SK-N-SH treated with all-trans-retinoic acid at 6 μM for 48 hours (cell line): ENCODE results near the gene RSAD2.

Source experiments
- ATAC-seq: fragments of 200-7000 bp; cut with Tn5 transposase; 3 replicates; pipeline ENCODE4 v1.9.1; 2020; ENCODE audit warnings: mild to moderate bottlenecking, moderate library complexity
- ARNTL ChIP-seq: fragments of 450-650 bp; formaldehyde crosslinking; IDR thresholded peaks from 2 replicates; pipeline ENCODE4 v1.5.0; 2020; ENCODE audit warnings: low read depth, mild to moderate bottlenecking, moderate library complexity, borderline replicate concordance
- BACH2 ChIP-seq: fragments of 250-450 bp; sonication (Bioruptor Pico); IDR thresholded peaks from 2 replicates; pipeline ENCODE4 v1.9.0; 2021; ENCODE audit warnings: mild to moderate bottlenecking, borderline replicate concordance
- CSDC2 ChIP-seq: fragments of 250-450 bp; sonication (Bioruptor Pico); IDR thresholded peaks from 2 replicates; pipeline ENCODE4 v1.5.0; 2020; ENCODE audit warnings: mild to moderate bottlenecking, moderate library complexity
- GLIS3 ChIP-seq: fragments of 250-450 bp; sonication (Bioruptor Pico); IDR thresholded peaks from 2 replicates; pipeline ENCODE4 v1.5.0; 2020; ENCODE audit warnings: mild to moderate bottlenecking, moderate library complexity
- ISL1 ChIP-seq: fragments of 250-450 bp; sonication (Bioruptor Pico); IDR thresholded peaks from 2 replicates; pipeline ENCODE4 v2.1.2; 2022; ENCODE audit warnings: mild to moderate bottlenecking, moderate library complexity
- PPARA ChIP-seq: fragments of 250-450 bp; sonication (Bioruptor Pico); IDR thresholded peaks from 2 replicates; pipeline ENCODE4 v1.5.0; 2020; ENCODE audit warnings: mild to moderate bottlenecking, borderline replicate concordance
- SNAI2 ChIP-seq: fragments of 250-450 bp; sonication (Bioruptor Pico); IDR thresholded peaks from 2 replicates; pipeline ENCODE4 v1.5.0; 2020; ENCODE audit warnings: mild to moderate bottlenecking, moderate library complexity
- TCF4 ChIP-seq: fragments of 250-450 bp; sonication (Bioruptor Pico); IDR thresholded peaks from 2 replicates; pipeline ENCODE4 v1.8.0; 2021; ENCODE audit warnings: mild to moderate bottlenecking, moderate library complexity, borderline replicate concordance
- TOX ChIP-seq: fragments of 250-450 bp; sonication (Bioruptor Pico); IDR thresholded peaks from 2 replicates; pipeline ENCODE4 v1.8.0; 2021; ENCODE audit warnings: mild to moderate bottlenecking, moderate library complexity, borderline replicate concordance
- ZC3H10 ChIP-seq: fragments of 250-450 bp; sonication (Bioruptor Pico); IDR thresholded peaks from 2 replicates; pipeline ENCODE4 v1.5.1; 2021; ENCODE audit warnings: mild to moderate bottlenecking, moderate library complexity
- ZFP3 ChIP-seq: fragments of 250-450 bp; sonication (Bioruptor Pico); IDR thresholded peaks from 2 replicates; pipeline ENCODE4 v1.5.0; 2020; ENCODE audit warnings: mild to moderate bottlenecking, moderate library complexity
- ZFP30 ChIP-seq: fragments of 450-650 bp; formaldehyde crosslinking; IDR thresholded peaks from 2 replicates; pipeline ENCODE4 v1.5.0; 2022; ENCODE audit warnings: mild to moderate bottlenecking, moderate library complexity
- ZNF565 ChIP-seq: fragments of 450-650 bp; formaldehyde crosslinking; conservative IDR thresholded peaks from 2 replicates; pipeline ENCODE4 v1.5.0; 2020; ENCODE audit warnings: low read depth, mild to moderate bottlenecking, moderate library complexity
- ZNF70 ChIP-seq: fragments of 450-650 bp; formaldehyde crosslinking; IDR thresholded peaks from 2 replicates; pipeline ENCODE4 v1.5.0; 2020; ENCODE audit warnings: mild to moderate bottlenecking, moderate library complexity
- ZNF8 ChIP-seq: fragments of 450-650 bp; formaldehyde crosslinking; IDR thresholded peaks from 2 replicates; pipeline ENCODE4 v1.5.0; 2020; ENCODE audit warnings: mild to moderate bottlenecking, moderate library complexity
- TF ChIP-seq, protein P1 (sequence below): fragments of 250-450 bp; sonication (Bioruptor Pico); IDR thresholded peaks from 2 replicates; pipeline ENCODE4 v1.5.1; 2021; ENCODE audit warnings: mild to moderate bottlenecking, moderate library complexity
- TF ChIP-seq, protein P2 (sequence below): fragments of 250-450 bp; sonication (Bioruptor Pico); IDR thresholded peaks from 2 replicates; pipeline ENCODE4 v1.5.1; 2020; ENCODE audit warnings: low read depth, mild to moderate bottlenecking, moderate library complexity
- TF ChIP-seq, protein P3 (sequence below): fragments of 250-450 bp; sonication (Bioruptor Pico); IDR thresholded peaks from 2 replicates; pipeline ENCODE4 v1.5.0; 2020; ENCODE audit warnings: mild to moderate bottlenecking, moderate library complexity
- TF ChIP-seq, protein P4 (sequence below): fragments of 250-450 bp; sonication (Bioruptor Pico); IDR thresholded peaks from 2 replicates; pipeline ENCODE4 v1.8.0; 2020; ENCODE audit warnings: mild to moderate bottlenecking, moderate library complexity, borderline replicate concordance
- TF ChIP-seq, protein P5 (sequence below): fragments of 250-450 bp; sonication (Bioruptor Pico); IDR thresholded peaks from 2 replicates; pipeline ENCODE4 v1.8.0; 2021; ENCODE audit warnings: low read depth, mild to moderate bottlenecking, moderate library complexity, borderline replicate concordance

RSAD2 gene

DNA sequence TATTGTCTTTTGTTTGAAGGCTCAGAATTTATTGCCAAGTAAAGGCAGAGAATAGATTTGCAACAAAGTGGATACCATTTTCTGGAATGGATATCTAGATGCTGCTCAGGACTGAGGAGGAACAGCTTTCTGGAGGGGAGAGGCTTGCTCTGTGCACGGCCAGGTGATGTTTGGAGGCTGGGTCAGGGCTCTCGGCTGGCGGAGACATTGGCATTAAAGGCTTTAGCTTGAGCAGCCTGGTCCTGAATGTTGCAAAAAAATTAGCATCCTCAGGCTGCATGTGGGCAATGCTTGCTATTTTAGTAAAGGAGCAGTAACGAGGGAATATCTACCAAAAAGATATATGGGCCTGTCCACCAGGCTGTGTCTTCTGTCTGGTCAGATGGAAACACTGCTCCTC, 60.0 kb downstream of the RSAD2 start:
- TF ChIP-seq ZNF565 (CRISPR knock-in tag), result no peak
- no peak for TF ChIP-seq ZNF8
- TF ChIP-seq, protein P1, sequence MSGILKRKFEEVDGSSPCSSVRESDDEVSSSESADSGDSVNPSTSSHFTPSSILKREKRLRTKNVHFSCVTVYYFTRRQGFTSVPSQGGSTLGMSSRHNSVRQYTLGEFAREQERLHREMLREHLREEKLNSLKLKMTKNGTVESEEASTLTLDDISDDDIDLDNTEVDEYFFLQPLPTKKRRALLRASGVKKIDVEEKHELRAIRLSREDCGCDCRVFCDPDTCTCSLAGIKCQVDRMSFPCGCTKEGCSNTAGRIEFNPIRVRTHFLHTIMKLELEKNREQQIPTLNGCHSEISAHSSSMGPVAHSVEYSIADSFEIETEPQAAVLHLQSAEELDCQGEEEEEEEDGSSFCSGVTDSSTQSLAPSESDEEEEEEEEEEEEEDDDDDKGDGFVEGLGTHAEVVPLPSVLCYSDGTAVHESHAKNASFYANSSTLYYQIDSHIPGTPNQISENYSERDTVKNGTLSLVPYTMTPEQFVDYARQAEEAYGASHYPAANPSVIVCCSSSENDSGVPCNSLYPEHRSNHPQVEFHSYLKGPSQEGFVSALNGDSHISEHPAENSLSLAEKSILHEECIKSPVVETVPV (CRISPR knock-in tag), result no peak
- TF ChIP-seq GLIS3 (CRISPR knock-in tag), result no peak
- TF ChIP-seq SNAI2, result no peak
- no peak for TF ChIP-seq TCF4 (CRISPR knock-in tag)
- no peak for TF ChIP-seq CSDC2 (CRISPR knock-in tag)
- TF ChIP-seq, protein P2, sequence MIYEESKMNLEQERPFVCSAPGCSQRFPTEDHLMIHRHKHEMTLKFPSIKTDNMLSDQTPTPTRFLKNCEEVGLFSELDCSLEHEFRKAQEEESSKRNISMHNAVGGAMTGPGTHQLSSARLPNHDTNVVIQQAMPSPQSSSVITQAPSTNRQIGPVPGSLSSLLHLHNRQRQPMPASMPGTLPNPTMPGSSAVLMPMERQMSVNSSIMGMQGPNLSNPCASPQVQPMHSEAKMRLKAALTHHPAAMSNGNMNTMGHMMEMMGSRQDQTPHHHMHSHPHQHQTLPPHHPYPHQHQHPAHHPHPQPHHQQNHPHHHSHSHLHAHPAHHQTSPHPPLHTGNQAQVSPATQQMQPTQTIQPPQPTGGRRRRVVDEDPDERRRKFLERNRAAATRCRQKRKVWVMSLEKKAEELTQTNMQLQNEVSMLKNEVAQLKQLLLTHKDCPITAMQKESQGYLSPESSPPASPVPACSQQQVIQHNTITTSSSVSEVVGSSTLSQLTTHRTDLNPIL (CRISPR knock-in tag), result no peak
- TF ChIP-seq TOX (CRISPR knock-in tag), result no peak
- TF ChIP-seq ZNF70 (CRISPR knock-in tag), result no peak
- TF ChIP-seq BACH2, result no peak
- TF ChIP-seq, protein P3, sequence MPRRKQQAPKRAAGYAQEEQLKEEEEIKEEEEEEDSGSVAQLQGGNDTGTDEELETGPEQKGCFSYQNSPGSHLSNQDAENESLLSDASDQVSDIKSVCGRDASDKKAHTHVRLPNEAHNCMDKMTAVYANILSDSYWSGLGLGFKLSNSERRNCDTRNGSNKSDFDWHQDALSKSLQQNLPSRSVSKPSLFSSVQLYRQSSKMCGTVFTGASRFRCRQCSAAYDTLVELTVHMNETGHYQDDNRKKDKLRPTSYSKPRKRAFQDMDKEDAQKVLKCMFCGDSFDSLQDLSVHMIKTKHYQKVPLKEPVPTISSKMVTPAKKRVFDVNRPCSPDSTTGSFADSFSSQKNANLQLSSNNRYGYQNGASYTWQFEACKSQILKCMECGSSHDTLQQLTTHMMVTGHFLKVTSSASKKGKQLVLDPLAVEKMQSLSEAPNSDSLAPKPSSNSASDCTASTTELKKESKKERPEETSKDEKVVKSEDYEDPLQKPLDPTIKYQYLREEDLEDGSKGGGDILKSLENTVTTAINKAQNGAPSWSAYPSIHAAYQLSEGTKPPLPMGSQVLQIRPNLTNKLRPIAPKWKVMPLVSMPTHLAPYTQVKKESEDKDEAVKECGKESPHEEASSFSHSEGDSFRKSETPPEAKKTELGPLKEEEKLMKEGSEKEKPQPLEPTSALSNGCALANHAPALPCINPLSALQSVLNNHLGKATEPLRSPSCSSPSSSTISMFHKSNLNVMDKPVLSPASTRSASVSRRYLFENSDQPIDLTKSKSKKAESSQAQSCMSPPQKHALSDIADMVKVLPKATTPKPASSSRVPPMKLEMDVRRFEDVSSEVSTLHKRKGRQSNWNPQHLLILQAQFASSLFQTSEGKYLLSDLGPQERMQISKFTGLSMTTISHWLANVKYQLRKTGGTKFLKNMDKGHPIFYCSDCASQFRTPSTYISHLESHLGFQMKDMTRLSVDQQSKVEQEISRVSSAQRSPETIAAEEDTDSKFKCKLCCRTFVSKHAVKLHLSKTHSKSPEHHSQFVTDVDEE (CRISPR knock-in tag), result no peak
- TF ChIP-seq ZFP30 (CRISPR knock-in tag), result no peak
- TF ChIP-seq PPARA (CRISPR knock-in tag), result no peak
- no peak for TF ChIP-seq ARNTL (CRISPR knock-in tag)
- TF ChIP-seq ISL1 (CRISPR knock-in tag), result no peak
- TF ChIP-seq, protein P4, sequence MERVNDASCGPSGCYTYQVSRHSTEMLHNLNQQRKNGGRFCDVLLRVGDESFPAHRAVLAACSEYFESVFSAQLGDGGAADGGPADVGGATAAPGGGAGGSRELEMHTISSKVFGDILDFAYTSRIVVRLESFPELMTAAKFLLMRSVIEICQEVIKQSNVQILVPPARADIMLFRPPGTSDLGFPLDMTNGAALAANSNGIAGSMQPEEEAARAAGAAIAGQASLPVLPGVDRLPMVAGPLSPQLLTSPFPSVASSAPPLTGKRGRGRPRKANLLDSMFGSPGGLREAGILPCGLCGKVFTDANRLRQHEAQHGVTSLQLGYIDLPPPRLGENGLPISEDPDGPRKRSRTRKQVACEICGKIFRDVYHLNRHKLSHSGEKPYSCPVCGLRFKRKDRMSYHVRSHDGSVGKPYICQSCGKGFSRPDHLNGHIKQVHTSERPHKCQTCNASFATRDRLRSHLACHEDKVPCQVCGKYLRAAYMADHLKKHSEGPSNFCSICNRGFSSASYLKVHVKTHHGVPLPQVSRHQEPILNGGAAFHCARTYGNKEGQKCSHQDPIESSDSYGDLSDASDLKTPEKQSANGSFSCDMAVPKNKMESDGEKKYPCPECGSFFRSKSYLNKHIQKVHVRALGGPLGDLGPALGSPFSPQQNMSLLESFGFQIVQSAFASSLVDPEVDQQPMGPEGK (CRISPR knock-in tag), result no peak
- no peak for TF ChIP-seq ZFP3 (CRISPR knock-in tag)
- ATAC-seq, result no peak

DNA sequence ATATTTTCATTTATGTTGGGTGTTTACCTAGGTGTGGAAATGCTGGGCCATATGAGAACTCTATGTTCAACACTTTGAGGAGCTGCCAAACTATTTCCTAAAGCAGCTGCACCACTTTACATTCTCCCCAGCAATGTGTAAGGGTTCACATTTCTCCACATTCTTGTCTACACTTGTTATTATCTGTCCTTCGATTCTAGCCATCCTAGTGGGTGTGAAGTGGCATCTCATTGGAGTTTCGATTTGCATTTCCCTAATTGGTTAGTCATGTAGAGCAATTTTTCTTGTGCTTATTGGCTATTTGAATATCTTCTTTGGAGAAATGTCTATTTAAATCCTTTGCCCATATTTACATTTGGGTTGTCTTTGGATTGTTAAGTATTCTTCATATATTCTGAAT, 61.5 kb downstream of the RSAD2 start:
- TF ChIP-seq ZNF70 (CRISPR knock-in tag), result no peak
- no peak for TF ChIP-seq TCF4 (CRISPR knock-in tag)
- TF ChIP-seq GLIS3 (CRISPR knock-in tag), result no peak
- TF ChIP-seq, protein P1 (CRISPR knock-in tag), result no peak
- TF ChIP-seq ZNF565 (CRISPR knock-in tag), result no peak
- TF ChIP-seq BACH2, result no peak
- TF ChIP-seq ZFP30 (CRISPR knock-in tag), result no peak
- TF ChIP-seq, protein P5, sequence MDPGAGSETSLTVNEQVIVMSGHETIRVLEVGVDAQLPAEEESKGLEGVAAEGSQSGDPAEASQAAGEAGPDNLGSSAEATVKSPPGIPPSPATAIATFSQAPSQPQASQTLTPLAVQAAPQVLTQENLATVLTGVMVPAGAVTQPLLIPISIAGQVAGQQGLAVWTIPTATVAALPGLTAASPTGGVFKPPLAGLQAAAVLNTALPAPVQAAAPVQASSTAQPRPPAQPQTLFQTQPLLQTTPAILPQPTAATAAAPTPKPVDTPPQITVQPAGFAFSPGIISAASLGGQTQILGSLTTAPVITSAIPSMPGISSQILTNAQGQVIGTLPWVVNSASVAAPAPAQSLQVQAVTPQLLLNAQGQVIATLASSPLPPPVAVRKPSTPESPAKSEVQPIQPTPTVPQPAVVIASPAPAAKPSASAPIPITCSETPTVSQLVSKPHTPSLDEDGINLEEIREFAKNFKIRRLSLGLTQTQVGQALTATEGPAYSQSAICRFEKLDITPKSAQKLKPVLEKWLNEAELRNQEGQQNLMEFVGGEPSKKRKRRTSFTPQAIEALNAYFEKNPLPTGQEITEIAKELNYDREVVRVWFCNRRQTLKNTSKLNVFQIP (CRISPR knock-in tag), result no peak
- TF ChIP-seq, protein P2 (CRISPR knock-in tag), result no peak
- TF ChIP-seq ISL1 (CRISPR knock-in tag), result no peak
- no peak for TF ChIP-seq ARNTL (CRISPR knock-in tag)
- no peak for TF ChIP-seq ZC3H10 (CRISPR knock-in tag)
- no peak for ATAC-seq
